HFFc6 (cell line): Measurements from ENCODE around the gene OR5H1. TPM values are rescaled to one million over a fixed set of nuclear protein-coding genes. Genes with fewer than 3 reads are reported as not detected.

Experiments
- DNase-seq: peaks from one replicate; pipeline ENCODE4 v3.0.0-alpha.2; 2018
- H3K27ac Mint-ChIP-seq: 2 replicates; pipeline ENCODE4 v1.8.0; 2020; ENCODE audit warnings: mild to moderate bottlenecking, mixed read lengths
- H3K27me3 Mint-ChIP-seq: 2 replicates; pipeline ENCODE4 v1.8.0; 2021; ENCODE audit warnings: mild to moderate bottlenecking, moderate library complexity, mixed read lengths; ENCODE audit not compliant: insufficient read depth
- H3K36me3 Mint-ChIP-seq: 2 replicates; pipeline ENCODE4 v1.8.0; 2021; ENCODE audit warnings: low read depth, mixed read lengths
- H3K4me1 Mint-ChIP-seq: 2 replicates; pipeline ENCODE4 v1.8.0; 2020; ENCODE audit warnings: low read depth, mixed read lengths
- H3K4me3 Mint-ChIP-seq: 2 replicates; pipeline ENCODE4 v1.8.0; 2020; ENCODE audit warnings: mild to moderate bottlenecking, moderate library complexity, mixed read lengths
- H3K9me3 Mint-ChIP-seq: 2 replicates; pipeline ENCODE4 v1.8.0; 2020; ENCODE audit warnings: mild to moderate bottlenecking, mixed read lengths
- long read RNA-seq: library from polyadenylated mRNA; unstranded; transcript quantifications from one replicate; pipeline ENCODE4 v2.0.0, GENCODE V29; 2019
- total RNA-seq, 6 experiments: library from RNA; stranded (reverse); fragmentation: NEBNext Ultra II Directional; extraction: Animal tissue kit (Norgen Biotek cat#: 25700); gene quantifications; 2 replicates in 1 of 6; 3 replicates in 5 of 6; pipeline ENCODE4 v1.2.3, GENCODE V29; 2021
- TF ChIP-seq, protein P1 (sequence below): fragments of 200-600 bp; sonication (generic); IDR thresholded peaks from 2 replicates; pipeline ENCODE4 v1.5.0; 2021; ENCODE audit warnings: antibody characterized with exemption, mild to moderate bottlenecking

OR5H1 gene
- not detected for total RNA-seq
- long read RNA-seq, result 0 reads

DNA sequence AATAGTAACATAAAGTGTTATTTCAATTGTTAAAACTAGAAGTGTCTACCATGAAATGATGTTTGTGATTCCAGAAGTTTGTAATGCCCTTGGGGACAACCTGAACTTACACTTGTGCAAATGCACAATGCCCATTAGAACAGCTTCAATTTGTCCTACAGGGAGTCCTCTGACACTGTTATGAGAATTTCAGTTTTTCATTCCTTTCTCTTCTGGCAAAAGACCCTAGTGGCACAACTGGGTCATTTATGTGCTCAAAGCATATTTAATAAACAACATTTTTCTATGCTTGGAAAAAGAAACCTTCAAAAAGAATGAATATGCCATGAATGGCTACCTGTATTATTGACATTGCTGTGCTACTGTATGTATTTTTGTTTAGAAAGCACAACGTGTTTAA lies at the start of gene OR5H1:
OR5H1 (plus strand) TSS at position 301 of the 400 bp plus-strand sequence. CDS start 1,977 bp downstream, outside the sequence.
- Mint-ChIP-seq H3K36me3 (no peaks in the 10 kb centered on the region), H3K4me1 (no peaks in the 10 kb centered on the region), H3K27me3 (no peaks in the 10 kb centered on the region), H3K27ac (no peak within 1 kb of the TSS), H3K4me3 (no peak within 1 kb of the TSS), H3K9me3 (peaks cover 13% of the 10 kb centered on the region)
- no peak for DNase-seq
- TF ChIP-seq, protein P1, sequence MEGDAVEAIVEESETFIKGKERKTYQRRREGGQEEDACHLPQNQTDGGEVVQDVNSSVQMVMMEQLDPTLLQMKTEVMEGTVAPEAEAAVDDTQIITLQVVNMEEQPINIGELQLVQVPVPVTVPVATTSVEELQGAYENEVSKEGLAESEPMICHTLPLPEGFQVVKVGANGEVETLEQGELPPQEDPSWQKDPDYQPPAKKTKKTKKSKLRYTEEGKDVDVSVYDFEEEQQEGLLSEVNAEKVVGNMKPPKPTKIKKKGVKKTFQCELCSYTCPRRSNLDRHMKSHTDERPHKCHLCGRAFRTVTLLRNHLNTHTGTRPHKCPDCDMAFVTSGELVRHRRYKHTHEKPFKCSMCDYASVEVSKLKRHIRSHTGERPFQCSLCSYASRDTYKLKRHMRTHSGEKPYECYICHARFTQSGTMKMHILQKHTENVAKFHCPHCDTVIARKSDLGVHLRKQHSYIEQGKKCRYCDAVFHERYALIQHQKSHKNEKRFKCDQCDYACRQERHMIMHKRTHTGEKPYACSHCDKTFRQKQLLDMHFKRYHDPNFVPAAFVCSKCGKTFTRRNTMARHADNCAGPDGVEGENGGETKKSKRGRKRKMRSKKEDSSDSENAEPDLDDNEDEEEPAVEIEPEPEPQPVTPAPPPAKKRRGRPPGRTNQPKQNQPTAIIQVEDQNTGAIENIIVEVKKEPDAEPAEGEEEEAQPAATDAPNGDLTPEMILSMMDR, result no peak

DNA sequence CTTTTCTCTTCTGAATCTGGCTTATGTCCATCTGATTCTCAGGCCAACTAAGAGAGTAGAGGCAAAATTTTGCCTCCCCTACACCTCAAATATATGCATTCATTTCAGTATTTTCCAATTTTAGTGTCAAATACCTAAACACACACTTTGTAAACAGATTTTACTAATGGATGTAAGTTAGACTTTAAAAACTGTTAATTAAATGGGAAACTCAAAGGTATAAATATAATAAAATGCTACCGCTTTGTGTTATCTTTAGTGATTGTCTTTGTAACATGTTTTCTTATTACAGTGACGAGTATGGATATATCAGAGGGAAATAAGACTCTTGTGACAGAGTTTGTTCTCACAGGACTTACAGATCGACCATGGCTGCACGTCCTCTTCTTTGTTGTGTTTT lies 43.6 kb upstream of the OR5H1 start, which contains the start of gene OR5AC2:
OR5AC2 (plus strand) TSS at position 301 of the 400 bp plus-strand sequence; CDS start at position 301, 0 bp downstream.
- TF ChIP-seq, protein P1, result no peak
- no peaks in the 10 kb centered on the region for H3K9me3 Mint-ChIP-seq
- H3K4me3 Mint-ChIP-seq, result no peak within 1 kb of the TSS
- DNase-seq, result no peak
- H3K27me3 Mint-ChIP-seq, result peaks cover 1% of the 10 kb centered on the region; the same call in 1 of the 2 replicates
- H3K36me3 Mint-ChIP-seq, result no peaks in the 10 kb centered on the region
- H3K4me1 Mint-ChIP-seq, result no peaks in the 10 kb centered on the region
- H3K27ac Mint-ChIP-seq, result no peak within 1 kb of the TSS

DNA sequence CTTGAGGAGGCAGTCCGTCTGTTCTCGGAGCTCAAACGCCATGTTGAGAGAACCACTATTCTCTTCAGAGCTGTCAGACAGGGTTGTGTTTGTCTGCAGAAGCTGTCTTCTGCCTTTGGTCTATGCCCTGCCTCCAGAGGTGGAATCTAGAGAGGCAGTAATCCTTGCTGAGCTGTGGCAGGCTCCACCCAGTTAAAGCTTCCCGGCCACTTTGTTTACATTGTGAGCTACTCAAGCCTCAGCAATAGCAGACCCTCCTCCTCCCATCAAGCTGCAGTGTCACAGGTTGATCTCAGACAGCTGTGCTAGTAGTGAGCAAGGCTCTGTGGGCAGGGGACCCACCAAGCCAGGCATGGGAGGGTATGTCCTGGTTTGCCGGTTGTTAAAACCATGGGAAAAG lies 34.6 kb upstream of the OR5H1 start:
- Mint-ChIP-seq H3K36me3 (no peaks in the 10 kb centered on the region), H3K27me3 (no peaks in the 10 kb centered on the region), H3K27ac (no peak overlapping the region), H3K9me3 (peaks cover 16% of the 10 kb centered on the region), H3K4me3 (no peak overlapping the region), H3K4me1 (no peaks in the 10 kb centered on the region)
- DNase-seq, result no peak
- TF ChIP-seq, protein P1, result no peak

DNA sequence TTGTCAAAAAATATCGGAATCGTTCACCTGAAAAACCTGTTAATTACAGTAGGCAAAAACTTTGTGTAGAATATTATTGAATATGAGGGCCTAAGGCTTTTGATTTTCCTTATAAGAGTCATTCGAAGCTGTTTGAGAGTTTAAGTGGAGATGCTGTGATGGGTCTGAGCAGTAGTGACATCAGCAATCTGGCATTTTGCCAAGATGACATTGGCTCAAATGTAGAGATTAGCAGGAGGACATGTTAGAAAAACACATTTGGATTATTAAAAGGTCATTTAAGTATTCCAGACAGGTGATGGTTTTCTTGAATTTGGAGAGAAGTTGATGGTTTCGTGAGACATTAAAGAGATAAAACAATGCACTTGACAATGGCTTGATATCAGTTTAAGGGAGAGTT lies 30.7 kb upstream of the OR5H1 start:
- peaks cover 8% of the 10 kb centered on the region for H3K9me3 Mint-ChIP-seq
- H3K27ac Mint-ChIP-seq, result no peak overlapping the region
- H3K4me3 Mint-ChIP-seq, result no peak overlapping the region

DNA sequence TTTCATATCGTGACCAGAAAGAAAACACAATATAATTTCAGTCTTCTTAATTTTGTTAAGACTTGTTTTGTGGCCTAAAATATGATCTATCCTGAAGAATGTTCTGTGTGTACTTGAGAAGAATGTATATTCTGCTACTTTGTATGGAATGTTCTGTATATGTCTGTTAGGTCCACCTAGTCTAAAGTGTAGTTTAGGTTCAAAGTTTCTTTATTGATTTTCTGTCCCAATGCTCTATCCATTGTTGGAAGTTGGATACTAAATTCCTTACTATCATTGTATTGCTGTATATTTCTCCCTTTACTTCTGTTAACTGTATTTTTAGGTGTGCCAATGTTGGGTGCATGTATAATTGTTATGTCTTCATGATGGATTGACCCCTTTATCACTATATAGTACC lies 22.4 kb upstream of the OR5H1 start:
- H3K9me3 Mint-ChIP-seq, result peaks cover 37% of the 10 kb centered on the region

More for the DNA sequence above, 30.7 kb upstream of the OR5H1 start:
- DNase-seq, result no peak
- Mint-ChIP-seq H3K4me1 (no peaks in the 10 kb centered on the region), H3K36me3 (no peaks in the 10 kb centered on the region), H3K27me3 (no peaks in the 10 kb centered on the region)
- TF ChIP-seq, protein P1, result no peak

More for the DNA sequence above, 22.4 kb upstream of the OR5H1 start:
- no peak for DNase-seq
- TF ChIP-seq, protein P1, result no peak
- H3K36me3 Mint-ChIP-seq, result no peaks in the 10 kb centered on the region
- no peaks in the 10 kb centered on the region for H3K27me3 Mint-ChIP-seq
- H3K4me3 Mint-ChIP-seq, result no peak overlapping the region
- no peaks in the 10 kb centered on the region for H3K4me1 Mint-ChIP-seq
- H3K27ac Mint-ChIP-seq, result no peak overlapping the region
